GM13976 (cell line): ENCODE data around the gene WDR33.

Source experiments
- DNase-seq: peaks from one replicate; pipeline ENCODE4 v3.0.0; 2012; ENCODE audit warnings: low spot score
- in situ Hi-C: fragments of 300-500 bp; cut with MboI; formaldehyde crosslinking; loops from one replicate; pipeline ENCODE4 v1.12.0; 2022; ENCODE audit warnings: low sequenced_read_pairs, mixed read lengths, inconsistent platforms; ENCODE audit not compliant: unreplicated experiment
- TF ChIP-seq, protein P1 (sequence below): IDR thresholded peaks from 2 replicates; pipeline ENCODE4 v1.5.1; 2012; ENCODE audit warnings: borderline replicate concordance, mild to moderate bottlenecking; ENCODE audit not compliant: insufficient read depth; ENCODE audit errors: extremely low read depth, missing control alignments, control extremely low read depth

WDR33 gene

GRCh38 chr2:127810619-127811396 lies at the start of gene WDR33:
Gene WDR33, minus strand, starts transcription at chr2:127811171. Its CDS starts 40,190 bp downstream, at chr2:127770981.
- TF ChIP-seq, protein P1, sequence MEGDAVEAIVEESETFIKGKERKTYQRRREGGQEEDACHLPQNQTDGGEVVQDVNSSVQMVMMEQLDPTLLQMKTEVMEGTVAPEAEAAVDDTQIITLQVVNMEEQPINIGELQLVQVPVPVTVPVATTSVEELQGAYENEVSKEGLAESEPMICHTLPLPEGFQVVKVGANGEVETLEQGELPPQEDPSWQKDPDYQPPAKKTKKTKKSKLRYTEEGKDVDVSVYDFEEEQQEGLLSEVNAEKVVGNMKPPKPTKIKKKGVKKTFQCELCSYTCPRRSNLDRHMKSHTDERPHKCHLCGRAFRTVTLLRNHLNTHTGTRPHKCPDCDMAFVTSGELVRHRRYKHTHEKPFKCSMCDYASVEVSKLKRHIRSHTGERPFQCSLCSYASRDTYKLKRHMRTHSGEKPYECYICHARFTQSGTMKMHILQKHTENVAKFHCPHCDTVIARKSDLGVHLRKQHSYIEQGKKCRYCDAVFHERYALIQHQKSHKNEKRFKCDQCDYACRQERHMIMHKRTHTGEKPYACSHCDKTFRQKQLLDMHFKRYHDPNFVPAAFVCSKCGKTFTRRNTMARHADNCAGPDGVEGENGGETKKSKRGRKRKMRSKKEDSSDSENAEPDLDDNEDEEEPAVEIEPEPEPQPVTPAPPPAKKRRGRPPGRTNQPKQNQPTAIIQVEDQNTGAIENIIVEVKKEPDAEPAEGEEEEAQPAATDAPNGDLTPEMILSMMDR = peak; percentile 31
- peak; percentile 97 for DNase-seq
- in situ Hi-C loops = no loop called here

DNA sequence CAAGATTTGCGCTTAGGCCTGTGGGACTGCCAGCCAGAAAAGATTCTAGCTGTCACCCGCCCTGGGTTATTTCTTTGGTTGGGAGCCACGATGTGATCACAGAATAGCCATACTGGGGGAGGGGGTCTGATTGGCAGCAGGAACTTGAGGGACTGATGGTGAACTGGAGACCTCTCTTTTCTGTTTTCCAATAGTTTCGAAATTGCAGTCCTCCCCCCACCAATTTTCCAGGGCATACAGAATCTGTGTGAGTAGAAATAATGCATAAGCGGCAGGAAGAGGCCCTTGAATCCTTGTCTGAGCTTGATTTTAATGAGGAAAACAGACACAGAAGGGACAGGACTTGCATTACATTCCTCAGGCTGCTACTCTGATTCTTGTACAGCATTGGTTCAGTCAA lies 49.2 kb upstream of the WDR33 start:
- in situ Hi-C loops = no loop called here
- DNase-seq = no peak
- TF ChIP-seq, protein P1 = no peak

- in situ Hi-C loops = no loop called here
- DNase-seq = peak; percentile 50
- TF ChIP-seq, protein P1 = no peak
These were observed 48.7 kb upstream of the WDR33 start for GRCh38 chr2:127859712-127860085.

DNA sequence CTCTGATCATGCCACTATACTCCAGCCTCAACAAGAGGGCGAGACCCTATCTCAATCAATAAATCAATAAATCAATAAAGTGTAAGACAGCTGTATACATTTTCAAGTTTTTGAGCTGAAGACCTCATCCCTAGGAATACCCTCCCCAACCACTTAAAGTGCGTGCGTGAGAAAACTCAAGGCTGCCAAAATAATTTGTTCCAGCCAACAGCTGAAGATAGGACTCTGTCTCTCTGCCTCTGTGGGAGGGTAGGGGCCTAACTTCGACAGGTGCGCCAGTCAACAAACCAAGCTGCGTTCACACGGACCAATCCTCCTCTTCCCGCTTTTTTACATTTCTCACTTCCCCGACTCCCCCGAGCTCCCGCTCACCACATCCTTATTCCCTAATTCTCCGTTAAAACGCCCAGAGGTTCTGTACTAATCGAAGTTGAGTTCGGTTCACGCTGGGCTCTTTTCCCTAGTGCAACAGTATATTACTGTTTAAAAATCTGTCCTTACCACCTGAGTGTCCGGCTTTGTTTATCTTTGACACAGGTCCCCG lies 46.4 kb upstream of the WDR33 start:
- in situ Hi-C loops = no loop called here
- peak; percentile 46 for DNase-seq

GRCh38 chr2:127853671-127854070 lies 42.7 kb upstream of the WDR33 start:
- in situ Hi-C loops = no loop called here
- DNase-seq = no peak
- TF ChIP-seq, protein P1 = no peak

More for the DNA sequence above, 46.4 kb upstream of the WDR33 start:
- TF ChIP-seq, protein P1 = no peak

- DNase-seq = no peak
- TF ChIP-seq, protein P1 = no peak
- in situ Hi-C loops = no loop called here
These were observed 41.4 kb upstream of the WDR33 start for GRCh38 chr2:127852388-127852787.

- TF ChIP-seq, protein P1 = no peak
- in situ Hi-C loops = no loop called here
- no peak for DNase-seq
These were observed 37.0 kb upstream of the WDR33 start for GRCh38 chr2:127847931-127848330.
